Glomerular endothelial cell (primary cell): ENCODE measurements around the gene DOCK11. TPM values are rescaled to one million over a fixed set of nuclear protein-coding genes. Genes with fewer than 3 reads are reported as not detected.

Source experiments
- DNase-seq: peaks from one replicate; pipeline ENCODE4 v3.0.0-alpha.2; 2011; ENCODE audit warnings: low read depth, low spot score; ENCODE audit errors: extremely low read depth
- total RNA-seq: library from RNA; depleted of rRNA; stranded (reverse); fragments of >200 nt; gene quantifications from 2 replicates; pipeline ENCODE4 v1.2.3, GENCODE V29; 2015

Gene DOCK11
- total RNA-seq, 1 donor from 2014 or later = 1.2 TPM

- no peak for DNase-seq
Measured at GRCh38 chrX:118621081-118621759, 125.6 kb downstream of the DOCK11 start.

GRCh38 chrX:118623062-118623461, 127.4 kb downstream of the DOCK11 start:
- no peak for DNase-seq

- no peak for DNase-seq
Measured at GRCh38 chrX:118626346-118626745, 130.7 kb downstream of the DOCK11 start.

GRCh38 chrX:118627084-118627758, 131.6 kb downstream of the DOCK11 start:
- DNase-seq = no peak

GRCh38 chrX:118630848-118631247, 135.2 kb downstream of the DOCK11 start:
- DNase-seq = no peak

GRCh38 chrX:118631586-118631985, 136.0 kb downstream of the DOCK11 start:
- no peak for DNase-seq

GRCh38 chrX:118632862-118633261, 137.2 kb downstream of the DOCK11 start:
- no peak for DNase-seq

- no peak for DNase-seq
Measured at GRCh38 chrX:118633530-118633929, 137.9 kb downstream of the DOCK11 start.

- no peak for DNase-seq
Measured at GRCh38 chrX:118634336-118634735, 138.7 kb downstream of the DOCK11 start.

GRCh38 chrX:118637997-118638396, 142.4 kb downstream of the DOCK11 start:
- DNase-seq = no peak

GRCh38 chrX:118644378-118644777, 148.8 kb downstream of the DOCK11 start:
- DNase-seq = peak; percentile 18

- DNase-seq = no peak
Measured at GRCh38 chrX:118652717-118653116, 157.1 kb downstream of the DOCK11 start.

GRCh38 chrX:118654331-118654730, 158.7 kb downstream of the DOCK11 start:
- no peak for DNase-seq

- DNase-seq = no peak
Measured at GRCh38 chrX:118655561-118656246, 160.1 kb downstream of the DOCK11 start.

GRCh38 chrX:118657413-118657812, 161.8 kb downstream of the DOCK11 start:
- DNase-seq = no peak

GRCh38 chrX:118660085-118660484, 164.5 kb downstream of the DOCK11 start:
- DNase-seq = no peak

- DNase-seq = no peak
Measured at GRCh38 chrX:118665204-118665603, 169.6 kb downstream of the DOCK11 start.

GRCh38 chrX:118666521-118666920, 170.9 kb downstream of the DOCK11 start:
- DNase-seq = no peak

- no peak for DNase-seq
Measured at GRCh38 chrX:118669435-118669834, 173.8 kb downstream of the DOCK11 start.

- no peak for DNase-seq
Measured at GRCh38 chrX:118675326-118675965, 179.8 kb downstream of the DOCK11 start.

- DNase-seq = no peak
Measured at GRCh38 chrX:118675966-118676349, 180.3 kb downstream of the DOCK11 start.
